Measurements from ENCODE around the gene NRF1.
"Not testable (repeated sequence)": the region's sequence is repeated elsewhere in the genome, so short reads cannot be mapped to it uniquely, and the experiment has no call there.

NRF1 gene

GRCh38 chr7:129611246-129612111, at the start of gene NRF1:
Gene NRF1, plus strand, starts transcription at chr7:129611720. Its CDS starts 45,632 bp downstream, at chr7:129657352.
- H3K4me3 ChIP-seq (ENCODE audit: control insufficient read depth, low read depth, low read length), result peak within 1 kb of the TSS; percentile 80
- peak; percentile 79 for DNase-seq (ENCODE audit: low read depth)
- TF ChIP-seq, protein P1, sequence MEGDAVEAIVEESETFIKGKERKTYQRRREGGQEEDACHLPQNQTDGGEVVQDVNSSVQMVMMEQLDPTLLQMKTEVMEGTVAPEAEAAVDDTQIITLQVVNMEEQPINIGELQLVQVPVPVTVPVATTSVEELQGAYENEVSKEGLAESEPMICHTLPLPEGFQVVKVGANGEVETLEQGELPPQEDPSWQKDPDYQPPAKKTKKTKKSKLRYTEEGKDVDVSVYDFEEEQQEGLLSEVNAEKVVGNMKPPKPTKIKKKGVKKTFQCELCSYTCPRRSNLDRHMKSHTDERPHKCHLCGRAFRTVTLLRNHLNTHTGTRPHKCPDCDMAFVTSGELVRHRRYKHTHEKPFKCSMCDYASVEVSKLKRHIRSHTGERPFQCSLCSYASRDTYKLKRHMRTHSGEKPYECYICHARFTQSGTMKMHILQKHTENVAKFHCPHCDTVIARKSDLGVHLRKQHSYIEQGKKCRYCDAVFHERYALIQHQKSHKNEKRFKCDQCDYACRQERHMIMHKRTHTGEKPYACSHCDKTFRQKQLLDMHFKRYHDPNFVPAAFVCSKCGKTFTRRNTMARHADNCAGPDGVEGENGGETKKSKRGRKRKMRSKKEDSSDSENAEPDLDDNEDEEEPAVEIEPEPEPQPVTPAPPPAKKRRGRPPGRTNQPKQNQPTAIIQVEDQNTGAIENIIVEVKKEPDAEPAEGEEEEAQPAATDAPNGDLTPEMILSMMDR (conservative IDR thresholded peaks at IDR 0.05; ENCODE audit: control insufficient read depth, insufficient read depth, low read depth, low read length), result no peak

DNA sequence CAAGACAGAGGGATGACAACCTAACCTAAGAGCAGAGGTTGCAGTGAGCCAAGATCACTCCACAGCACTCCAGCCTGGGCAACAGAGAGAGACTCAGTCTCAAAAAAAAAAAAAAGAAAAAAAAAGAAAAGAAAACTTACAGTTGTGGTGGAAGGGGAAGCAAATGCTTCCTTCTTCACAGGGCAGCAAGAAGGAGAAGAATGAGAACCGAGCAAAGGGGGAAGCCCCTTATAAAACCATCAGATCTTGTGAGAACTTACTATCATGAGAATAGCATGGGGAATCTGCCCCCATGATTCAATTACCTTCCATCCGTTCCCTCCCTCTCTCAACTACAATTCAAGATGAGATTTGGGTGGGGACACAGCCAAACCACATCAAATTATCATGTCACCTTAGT, 45.2 kb upstream of the NRF1 start:
- DNase-seq (ENCODE audit: low read depth); H3K4me3 ChIP-seq (ENCODE audit: control insufficient read depth, low read depth, low read length): not testable (repeated sequence)

DNA sequence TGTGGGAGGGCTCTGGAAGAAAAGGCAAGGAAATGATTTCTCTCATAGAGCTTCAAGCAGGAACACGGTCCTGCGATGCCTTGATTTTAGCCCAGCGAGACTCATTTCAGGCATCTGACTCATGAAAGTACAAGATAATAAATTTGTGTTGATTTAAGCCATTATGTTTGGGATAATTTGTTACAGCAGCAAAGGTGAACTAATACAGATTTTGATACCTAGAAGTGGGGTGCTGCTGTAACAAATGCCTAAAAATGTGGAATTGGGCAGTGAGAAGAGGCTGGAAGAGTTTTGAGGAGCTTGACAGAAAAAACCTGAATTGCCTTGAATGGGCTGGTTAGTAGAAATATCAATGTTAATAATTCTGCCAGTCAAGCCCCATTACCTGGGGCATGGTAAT, 44.1 kb upstream of the NRF1 start:
- H3K4me3 ChIP-seq (ENCODE audit: control insufficient read depth, low read depth, low read length), result no peak overlapping the region
- TF ChIP-seq, protein P1 (conservative IDR thresholded peaks at IDR 0.05; ENCODE audit: control insufficient read depth, insufficient read depth, low read depth, low read length), result no peak
- DNase-seq (ENCODE audit: low read depth), result no peak

GRCh38 chr7:129568240-129568639, 43.3 kb upstream of the NRF1 start:
- H3K4me3 ChIP-seq (ENCODE audit: control insufficient read depth, low read depth, low read length), result no peak overlapping the region
- TF ChIP-seq, protein P1 (conservative IDR thresholded peaks at IDR 0.05; ENCODE audit: control insufficient read depth, insufficient read depth, low read depth, low read length), result no peak
- DNase-seq (ENCODE audit: low read depth), result no peak

DNA sequence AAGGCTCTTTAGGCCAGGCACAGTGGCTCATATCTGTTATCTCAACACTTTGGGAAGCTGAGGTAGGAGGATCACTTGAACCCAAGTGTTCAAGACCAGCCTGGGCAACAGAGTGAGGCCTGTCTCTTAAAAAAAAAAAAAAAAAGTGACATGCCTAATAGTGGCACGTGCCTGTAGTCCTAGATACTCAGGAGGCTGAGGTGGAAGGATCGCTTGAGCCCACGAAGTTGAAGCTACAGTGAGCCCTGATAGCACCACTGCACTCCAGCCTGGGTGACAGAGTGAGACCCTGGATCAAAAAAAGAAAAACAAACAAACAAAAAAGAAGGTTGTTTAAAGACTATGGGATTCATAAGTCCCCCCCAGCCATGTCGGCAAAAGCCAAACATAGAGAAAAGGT, 42.2 kb upstream of the NRF1 start:
- TF ChIP-seq, protein P1 (conservative IDR thresholded peaks at IDR 0.05; ENCODE audit: control insufficient read depth, insufficient read depth, low read depth, low read length), result no peak
- no peak overlapping the region for H3K4me3 ChIP-seq (ENCODE audit: control insufficient read depth, low read depth, low read length)

GRCh38 chr7:129569811-129570215, 41.7 kb upstream of the NRF1 start:
- peak; percentile 93 for DNase-seq (ENCODE audit: low read depth)
- TF ChIP-seq, protein P1 (conservative IDR thresholded peaks at IDR 0.05; ENCODE audit: control insufficient read depth, insufficient read depth, low read depth, low read length), result no peak
- no peak overlapping the region for H3K4me3 ChIP-seq (ENCODE audit: control insufficient read depth, low read depth, low read length)

More for the DNA sequence above, 42.2 kb upstream of the NRF1 start:
- DNase-seq (ENCODE audit: low read depth), result no peak

- no peak overlapping the region for H3K4me3 ChIP-seq (ENCODE audit: control insufficient read depth, low read depth, low read length)
- TF ChIP-seq, protein P1 (conservative IDR thresholded peaks at IDR 0.05; ENCODE audit: control insufficient read depth, insufficient read depth, low read depth, low read length), result no peak
- no peak for DNase-seq (ENCODE audit: low read depth)
These were observed 40.3 kb upstream of the NRF1 start for GRCh38 chr7:129571201-129571600.
